Fibroblast of lung (primary cell): ENCODE data around the gene ADCY3.

Experiments used
- CTCF ChIP-seq, 2 donors: IDR thresholded peaks in 1 of 2; conservative IDR thresholded peaks in 1 of 2; 1 replicate in 1 of 2; 2 replicates in 1 of 2; pipeline ENCODE4 v1.5.1; 2011 to 2012; ENCODE audit warnings: low read length in 2 of 2, control low read depth in 1 of 2, inconsistent platforms in 1 of 2, low read depth in 1 of 2, mild to moderate bottlenecking in 1 of 2
- EZH2 ChIP-seq: IDR thresholded peaks from 2 replicates; pipeline ENCODE4 v1.5.1; 2012; ENCODE audit warnings: low read length, control low read depth, mild to moderate bottlenecking; ENCODE audit errors: missing control alignments

- TF ChIP-seq CTCF (conservative IDR thresholded peaks at IDR 0.05 in 1 of 2, IDR thresholded peaks at IDR 0.05 in 1 of 2; ENCODE audit: low read depth in 1 of 2, low read length in 2 of 2) (no peak), EZH2 (no peak)
Measured at GRCh38 chr2:24771061-24771460, 149.0 kb downstream of the ADCY3 start.
